ENCODE results near the gene VAT1L.

The VAT1L gene

DNA sequence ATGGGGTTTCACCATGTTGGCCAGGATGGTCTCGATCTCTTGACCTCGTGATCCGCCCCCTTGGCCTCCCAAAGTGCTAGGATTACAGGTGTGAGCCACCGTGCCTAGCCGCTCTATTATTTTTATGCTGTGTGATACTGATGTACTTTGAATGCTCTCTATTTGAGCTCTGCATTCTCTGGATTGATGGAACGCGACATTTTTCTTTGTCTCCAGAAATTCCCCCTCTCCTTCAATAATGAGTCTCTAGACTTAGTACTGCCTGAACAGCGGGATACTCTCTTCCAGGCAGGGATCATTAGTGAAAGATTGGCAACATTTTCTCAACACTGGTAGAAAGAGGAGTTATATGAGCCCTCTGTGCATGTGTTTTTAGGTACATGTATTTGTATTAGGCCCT, 140.6 kb downstream of the VAT1L start:
- H3K4me3 ChIP-seq (replicated peaks in 1 of 2; ENCODE audit: low read depth in 2 of 2, low read length in 2 of 2) = no peak overlapping the region
- no peak for TF ChIP-seq CTCF (IDR thresholded peaks at IDR 0.05; ENCODE audit: low read depth, low read length)
- DNase-seq (ENCODE audit: low read depth in 2 of 2) = no peak

DNA sequence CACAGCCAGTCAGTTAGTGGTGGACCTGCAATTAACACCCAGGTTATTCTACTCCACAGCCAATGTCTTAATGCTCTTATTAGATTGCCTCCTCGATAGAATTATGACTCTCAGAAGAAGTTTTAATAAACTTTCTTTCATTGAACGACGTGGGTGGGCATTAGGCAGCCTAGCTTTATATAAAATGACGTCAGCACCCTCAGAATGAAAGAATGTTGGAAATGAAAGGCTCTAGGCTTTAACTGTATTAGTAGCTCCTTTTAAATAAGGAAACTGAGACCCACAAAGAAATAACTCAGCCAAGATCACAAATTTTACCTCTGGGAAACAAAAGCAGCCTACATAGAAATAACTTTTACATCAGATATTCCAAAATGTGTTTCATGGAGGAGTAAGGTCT, 142.7 kb downstream of the VAT1L start:
- TF ChIP-seq CTCF (IDR thresholded peaks at IDR 0.05; ENCODE audit: low read depth, low read length) = no peak
- H3K4me3 ChIP-seq (replicated peaks in 1 of 2; ENCODE audit: low read depth in 2 of 2, low read length in 2 of 2) = no peak overlapping the region
- no peak for DNase-seq (ENCODE audit: low read depth in 2 of 2)

DNA sequence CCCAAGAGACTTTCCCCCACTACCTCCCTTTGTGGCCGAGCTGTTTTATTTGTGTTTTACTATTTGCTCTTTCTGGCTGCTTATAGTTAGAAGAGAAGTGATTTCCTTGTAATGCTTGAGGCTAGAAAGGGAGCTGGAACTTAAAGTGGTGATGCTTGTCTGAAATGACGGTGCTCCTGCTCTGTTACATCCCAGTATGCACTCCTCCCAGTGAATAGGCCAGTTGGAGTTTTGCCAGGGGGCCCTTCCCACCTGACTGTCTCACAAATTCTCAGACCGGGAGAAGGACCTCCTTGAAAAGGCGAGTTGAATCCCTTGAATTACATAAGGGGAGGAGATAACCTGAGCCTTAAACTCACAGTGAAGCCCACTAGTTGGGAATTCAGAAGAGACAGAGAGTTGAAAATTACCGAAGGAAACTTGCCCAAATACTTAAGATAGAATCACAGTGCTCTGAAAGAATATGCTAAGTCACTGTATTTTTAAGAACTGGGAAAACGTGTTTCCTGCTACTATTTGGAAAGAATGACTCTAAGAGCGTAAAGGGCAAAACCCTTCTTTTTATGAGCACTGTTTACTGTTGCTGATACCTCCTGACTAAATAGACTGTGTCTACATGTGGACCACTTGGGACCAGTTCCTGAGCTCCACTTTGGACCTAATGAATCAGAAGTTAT, 149.2 kb downstream of the VAT1L start:
- H3K4me3 ChIP-seq (replicated peaks in 1 of 2; ENCODE audit: low read depth in 2 of 2, low read length in 2 of 2) = no peak overlapping the region
- TF ChIP-seq CTCF (IDR thresholded peaks at IDR 0.05; ENCODE audit: low read depth, low read length) = no peak
- no peak for DNase-seq (ENCODE audit: low read depth in 2 of 2)

DNA sequence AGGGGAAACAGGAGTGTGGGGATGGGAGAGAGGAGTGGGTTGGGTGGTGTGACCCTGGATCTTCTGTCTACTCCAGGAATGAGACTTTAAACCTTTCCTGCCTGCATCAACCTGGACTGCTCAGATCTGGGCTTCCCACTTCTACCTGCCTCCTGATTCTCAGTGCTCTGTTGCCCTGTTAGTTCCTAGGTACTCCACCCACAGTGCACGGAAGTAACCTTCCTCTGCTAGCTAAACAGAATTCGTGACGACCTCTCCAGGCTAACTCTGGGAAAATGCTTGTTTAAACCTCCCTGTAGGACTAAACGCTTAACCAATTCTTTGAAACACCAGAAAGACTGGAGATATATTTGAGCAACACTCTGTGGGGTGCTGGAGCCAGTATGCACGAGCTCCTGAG, 150.5 kb downstream of the VAT1L start:
- no peak for TF ChIP-seq CTCF (IDR thresholded peaks at IDR 0.05; ENCODE audit: low read depth, low read length)
- no peak for DNase-seq (ENCODE audit: low read depth in 2 of 2)
- H3K4me3 ChIP-seq (replicated peaks in 1 of 2; ENCODE audit: low read depth in 2 of 2, low read length in 2 of 2) = no peak overlapping the region

DNA sequence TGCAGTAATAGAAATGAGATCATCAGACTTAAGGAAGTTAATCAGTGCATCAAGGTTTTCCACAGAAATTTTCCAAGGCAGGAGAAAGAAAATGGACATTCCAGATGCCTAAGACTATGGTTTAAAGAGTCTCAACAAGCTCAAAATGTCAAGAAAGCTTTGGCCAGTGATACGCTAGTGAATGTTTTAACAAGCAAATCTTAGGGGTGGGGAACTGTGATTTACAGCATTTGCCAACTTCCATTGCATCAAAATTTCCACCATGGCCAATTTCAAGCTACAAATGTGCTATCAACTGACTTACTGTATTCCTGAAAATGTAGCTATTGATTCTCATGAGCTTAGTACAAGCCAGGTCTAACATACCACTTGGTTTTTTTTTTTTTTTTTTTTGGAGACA, 151.6 kb downstream of the VAT1L start:
- no peak for TF ChIP-seq CTCF (IDR thresholded peaks at IDR 0.05; ENCODE audit: low read depth, low read length)
- no peak overlapping the region for H3K4me3 ChIP-seq (replicated peaks in 1 of 2; ENCODE audit: low read depth in 2 of 2, low read length in 2 of 2)
- DNase-seq (ENCODE audit: low read depth in 2 of 2) = no peak

- no peak overlapping the region for H3K4me3 ChIP-seq (replicated peaks in 1 of 2; ENCODE audit: low read depth in 2 of 2, low read length in 2 of 2)
- TF ChIP-seq CTCF (IDR thresholded peaks at IDR 0.05; ENCODE audit: low read depth, low read length) = no peak
- DNase-seq (ENCODE audit: low read depth in 2 of 2) = no peak
Observed at GRCh38 chr16:77943801-77944200, 155.4 kb downstream of the VAT1L start.

- TF ChIP-seq CTCF (IDR thresholded peaks at IDR 0.05; ENCODE audit: low read depth, low read length) = no peak
- H3K4me3 ChIP-seq (replicated peaks in 1 of 2; ENCODE audit: low read depth in 2 of 2, low read length in 2 of 2) = no peak overlapping the region
- DNase-seq (ENCODE audit: low read depth in 2 of 2) = no peak
Observed at GRCh38 chr16:77944631-77945030, 156.3 kb downstream of the VAT1L start.

Data from cardiac fibroblast (primary cell).